BLaER1 treated with 17β-estradiol and CSF1 and Interleukin-3, amounts not matched to agents 10 nM and 100 nM (cell line): ENCODE results near the gene CLEC20A.

ENCODE experiments used
- H3K27ac ChIP-seq, 11 experiments: shearing (Covaris generic); formaldehyde crosslinking; 2 replicates each; pipeline ENCODE4 v1.8.1; 2022
- H3K27me3 ChIP-seq, 11 experiments: shearing (Covaris generic); formaldehyde crosslinking; 2 replicates each; pipeline ENCODE4 v1.8.1; 2022
- H3K36me3 ChIP-seq, 11 experiments: shearing (Covaris generic); formaldehyde crosslinking; 2 replicates each; pipeline ENCODE4 v1.8.1; 2022
- H3K4me1 ChIP-seq, 10 experiments: shearing (Covaris generic); formaldehyde crosslinking; 2 replicates each; pipeline ENCODE4 v1.8.1; 2022
- H3K4me2 ChIP-seq, 11 experiments: shearing (Covaris generic); formaldehyde crosslinking; 2 replicates each; pipeline ENCODE4 v1.8.1; 2022
- H3K4me3 ChIP-seq, 10 experiments: shearing (Covaris generic); formaldehyde crosslinking; 2 replicates each; pipeline ENCODE4 v1.8.1; 2022
- H3K9ac ChIP-seq, 11 experiments: shearing (Covaris generic); formaldehyde crosslinking; 2 replicates each; pipeline ENCODE4 v1.8.1; 2022
- H3K9me3 ChIP-seq, 11 experiments: shearing (Covaris generic); formaldehyde crosslinking; replicated peaks in 1 of 11; 2 replicates each; pipeline ENCODE4 v1.8.1; 2022
- H4K20me1 ChIP-seq, 11 experiments: shearing (Covaris generic); formaldehyde crosslinking; 2 replicates each; pipeline ENCODE4 v1.8.1; 2022
- Cebpa-rat ChIP-seq, 11 experiments: shearing (Covaris generic); IDR thresholded peaks; 2 replicates each; pipeline ENCODE4 v1.8.1; 2022

CLEC20A gene

DNA sequence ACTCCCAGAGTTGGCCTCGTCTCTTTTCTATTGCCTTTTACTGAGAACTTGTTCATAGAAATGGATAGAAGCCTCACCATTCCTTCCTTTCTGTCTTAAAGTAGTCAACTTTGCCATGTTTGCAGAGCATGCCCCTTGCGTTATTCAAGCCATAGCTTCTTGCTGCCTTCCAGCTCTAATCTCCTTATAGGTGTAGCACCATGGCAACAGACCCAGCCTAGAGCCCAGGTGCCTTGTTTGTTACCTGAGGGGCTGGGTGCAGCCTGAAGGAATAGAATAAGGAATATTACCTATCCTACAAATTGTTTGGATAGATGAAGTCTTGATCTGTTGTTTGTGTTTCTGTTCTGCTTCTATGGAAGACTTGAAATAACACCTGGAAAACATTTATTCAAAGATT lies 59.9 kb downstream of the CLEC20A start:
- Histone ChIP-seq H3K27ac (no peak overlapping the region), H3K9me3 (peaks cover 0 to 3% (median 0%) of the 10 kb centered on the region in 11 experiments; a peak in 1 of 22 replicates), H3K4me3 (no peak overlapping the region), H4K20me1 (no peaks in the 10 kb centered on the region; a peak in 1 of 22 replicates), H3K4me2 (no peak overlapping the region), H3K27me3 (no peaks in the 10 kb centered on the region), H3K36me3 (peaks cover 0 to 7% (median 0%) of the 10 kb centered on the region in 11 experiments; a peak in 4 of 22 replicates), H3K9ac (no peak overlapping the region), H3K4me1 (no peaks in the 10 kb centered on the region)
- TF ChIP-seq Cebpa-rat (IDR thresholded peaks at IDR 0.05): no peak

- Histone ChIP-seq H3K4me3 (no peak overlapping the region), H4K20me1 (no peaks in the 10 kb centered on the region; a peak in 1 of 22 replicates), H3K9ac (no peak overlapping the region), H3K4me1 (no peaks in the 10 kb centered on the region), H3K36me3 (no peaks in the 10 kb centered on the region; a peak in 1 of 22 replicates), H3K9me3 (no peaks in the 10 kb centered on the region), H3K4me2 (no peak overlapping the region), H3K27ac (no peak overlapping the region), H3K27me3 (no peaks in the 10 kb centered on the region)
- no peak for TF ChIP-seq Cebpa-rat (IDR thresholded peaks at IDR 0.05)
Observed at GRCh38 chr1:178434899-178435435, 61.8 kb downstream of the CLEC20A start.

DNA sequence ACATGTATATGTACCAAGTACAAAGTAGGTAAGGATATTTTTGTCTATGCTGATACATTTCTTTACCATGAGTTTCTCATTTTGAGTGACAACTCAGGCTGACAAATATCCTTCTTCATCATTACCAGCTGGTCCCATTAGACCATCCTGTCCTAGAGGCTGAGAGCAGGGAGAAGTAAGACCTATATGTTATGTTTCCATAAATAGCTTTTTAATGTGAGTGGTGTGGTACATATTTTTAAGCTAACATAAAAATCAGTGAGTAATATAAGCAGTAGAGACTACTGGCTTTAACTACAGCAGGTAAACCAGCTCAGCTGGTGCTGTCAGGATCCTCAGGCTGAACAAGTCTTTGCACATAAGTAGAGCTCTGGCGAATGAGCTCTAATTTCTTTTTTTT lies 62.4 kb downstream of the CLEC20A start:
- H3K4me3 ChIP-seq: no peak overlapping the region
- H3K9me3 ChIP-seq: no peaks in the 10 kb centered on the region
- no peak overlapping the region for H3K27ac ChIP-seq
- H3K36me3 ChIP-seq: no peaks in the 10 kb centered on the region
- H3K9ac ChIP-seq: no peak overlapping the region
- H3K4me2 ChIP-seq: no peak overlapping the region
- no peaks in the 10 kb centered on the region; a peak in 1 of 22 replicates for H4K20me1 ChIP-seq
- H3K27me3 ChIP-seq: no peaks in the 10 kb centered on the region
- TF ChIP-seq Cebpa-rat (IDR thresholded peaks at IDR 0.05): no peak
- no peaks in the 10 kb centered on the region for H3K4me1 ChIP-seq
